A549 (cell line): ENCODE measurements around the gene TPM4.

Experiments
- ATOH8 ChIP-seq: fragments of 250-450 bp; sonication (Bioruptor Pico); IDR thresholded peaks from 2 replicates; pipeline ENCODE4 v1.5.0; 2020; ENCODE audit warnings: low read depth, mild to moderate bottlenecking, moderate library complexity
- CTCF ChIP-seq: fragments of >200 bp; sonication (Bioruptor Twin); formaldehyde crosslinking; IDR thresholded peaks from 3 replicates; pipeline ENCODE4 v1.5.1; 2016
- POLR2A ChIP-seq: IDR thresholded peaks from 2 replicates; pipeline ENCODE4 v1.6.1; 2012; ENCODE audit warnings: mild to moderate bottlenecking, low read length

- TF ChIP-seq POLR2A: no peak
- TF ChIP-seq ATOH8: no peak
- no peak for TF ChIP-seq CTCF
Observed at GRCh38 chr19:16125737-16126495, 49.6 kb downstream of the TPM4 start.
